Neural progenitor cell (in vitro differentiated cells): ENCODE measurements around the gene CD320.

Experiments used
- CTCF ChIP-seq: fragments of 200-600 bp; sonication (generic); IDR thresholded peaks from 2 replicates; pipeline ENCODE4 v1.5.1; 2017; ENCODE audit warnings: antibody characterized with exemption, mild to moderate bottlenecking
- EZH2 ChIP-seq: fragments of 200-600 bp; sonication (generic); IDR thresholded peaks from 2 replicates; pipeline ENCODE4 v1.6.1; 2017; ENCODE audit warnings: antibody characterized with exemption, mild to moderate bottlenecking, moderate library complexity
- EZH2phosphoT487 ChIP-seq: fragments of 200-600 bp; sonication (generic); IDR thresholded peaks from 2 replicates; pipeline ENCODE4 v1.6.1; 2017; ENCODE audit warnings: antibody characterized with exemption

- TF ChIP-seq CTCF, result no peak
- no peak for TF ChIP-seq EZH2phosphoT487
- TF ChIP-seq EZH2, result no peak
Observed at GRCh38 chr19:8352134-8352827, 44.1 kb upstream of the CD320 start.
